ENCODE data around the gene P2RY8.
"Not testable (repeated sequence)": the region's sequence is repeated elsewhere in the genome, so short reads cannot be mapped to it uniquely, and the experiment has no call there.

P2RY8 gene

GRCh38 chrX:1490723-1491122 lies 46.3 kb downstream of the P2RY8 start:
- not testable (repeated sequence) for FAIRE-seq; DNase-seq (ENCODE audit: extremely low spot score, insufficient read length, low read depth)

- DNase-seq (ENCODE audit: extremely low spot score, insufficient read length, low read depth); FAIRE-seq: not testable (repeated sequence)
Observed at GRCh38 chrX:1489354-1489753, 47.6 kb downstream of the P2RY8 start.

GRCh38 chrX:1488745-1489144 lies 48.2 kb downstream of the P2RY8 start:
- FAIRE-seq (no peak), DNase-seq (ENCODE audit: extremely low spot score, insufficient read length, low read depth) (no peak)

GRCh38 chrX:1488141-1488540 lies 48.8 kb downstream of the P2RY8 start:
- DNase-seq (ENCODE audit: extremely low spot score, insufficient read length, low read depth), result no peak
- no peak for FAIRE-seq

- FAIRE-seq (no peak), DNase-seq (ENCODE audit: extremely low spot score, insufficient read length, low read depth) (no peak)
Observed at GRCh38 chrX:1487401-1487800, 49.6 kb downstream of the P2RY8 start.

GRCh38 chrX:1486749-1487361 lies 50.1 kb downstream of the P2RY8 start:
- DNase-seq (ENCODE audit: extremely low spot score, insufficient read length, low read depth) (no peak), FAIRE-seq (no peak)

- DNase-seq (ENCODE audit: extremely low spot score, insufficient read length, low read depth) (no peak), FAIRE-seq (no peak)
Observed at GRCh38 chrX:1486177-1486576, 50.8 kb downstream of the P2RY8 start.

GRCh38 chrX:1485033-1485432 lies 52.0 kb downstream of the P2RY8 start:
- no peak for DNase-seq (ENCODE audit: extremely low spot score, insufficient read length, low read depth)
- FAIRE-seq, result no peak

GRCh38 chrX:1484638-1485019 lies 52.4 kb downstream of the P2RY8 start:
- no peak for FAIRE-seq
- no peak for DNase-seq (ENCODE audit: extremely low spot score, insufficient read length, low read depth)

- DNase-seq (ENCODE audit: extremely low spot score, insufficient read length, low read depth) (no peak), FAIRE-seq (peak; percentile 94)
Observed at GRCh38 chrX:1483843-1484637, 52.9 kb downstream of the P2RY8 start.

- FAIRE-seq, result not testable (repeated sequence)
Observed at GRCh38 chrX:1482530-1482928, 54.5 kb downstream of the P2RY8 start.

GRCh38 chrX:1481636-1482529 lies 55.1 kb downstream of the P2RY8 start:
- DNase-seq (ENCODE audit: extremely low spot score, insufficient read length, low read depth) (no peak), FAIRE-seq (peak; percentile 100)

More at GRCh38 chrX:1482530-1482928, 54.5 kb downstream of the P2RY8 start:
- not testable (repeated sequence) for DNase-seq (ENCODE audit: extremely low spot score, insufficient read length, low read depth)

- DNase-seq (ENCODE audit: extremely low spot score, insufficient read length, low read depth) (no peak), FAIRE-seq (no peak)
Observed at GRCh38 chrX:1480082-1480785, 56.8 kb downstream of the P2RY8 start.

- no peak for FAIRE-seq
Observed at GRCh38 chrX:1477801-1478458, 59.1 kb downstream of the P2RY8 start.

GRCh38 chrX:1477229-1477628 lies 59.8 kb downstream of the P2RY8 start:
- FAIRE-seq (no peak), DNase-seq (ENCODE audit: extremely low spot score, insufficient read length, low read depth) (no peak)

More at GRCh38 chrX:1477801-1478458, 59.1 kb downstream of the P2RY8 start:
- no peak for DNase-seq (ENCODE audit: extremely low spot score, insufficient read length, low read depth)

GRCh38 chrX:1476682-1477081 lies 60.3 kb downstream of the P2RY8 start:
- no peak for DNase-seq (ENCODE audit: extremely low spot score, insufficient read length, low read depth)
- FAIRE-seq, result no peak

GRCh38 chrX:1475881-1476280 lies 61.1 kb downstream of the P2RY8 start:
- FAIRE-seq, result no peak

GRCh38 chrX:1475481-1475880 lies 61.5 kb downstream of the P2RY8 start:
- FAIRE-seq, result no peak

More at GRCh38 chrX:1475881-1476280, 61.1 kb downstream of the P2RY8 start:
- DNase-seq (ENCODE audit: extremely low spot score, insufficient read length, low read depth), result no peak

GRCh38 chrX:1474593-1474992 lies 62.4 kb downstream of the P2RY8 start:
- DNase-seq (ENCODE audit: extremely low spot score, insufficient read length, low read depth); FAIRE-seq: not testable (repeated sequence)

More at GRCh38 chrX:1475481-1475880, 61.5 kb downstream of the P2RY8 start:
- no peak for DNase-seq (ENCODE audit: extremely low spot score, insufficient read length, low read depth)

All from GM18507 (cell line).